Mammary epithelial cell (primary cell): ENCODE measurements around the gene CALML3.

Source experiments
- EZH2 ChIP-seq: IDR thresholded peaks from 2 replicates; pipeline ENCODE4 v1.6.1; 2012; ENCODE audit warnings: low read length, inconsistent platforms, borderline replicate concordance
- TF ChIP-seq, protein P1 (sequence below), 2 donors: IDR thresholded peaks in 1 of 2; conservative IDR thresholded peaks in 1 of 2; 2 replicates each; pipeline ENCODE4 v1.5.1; 2011 to 2012; ENCODE audit warnings: inconsistent platforms in 2 of 2, low read length in 2 of 2, mild to moderate bottlenecking in 2 of 2, control low read depth in 1 of 2, low read depth in 1 of 2; ENCODE audit not compliant: insufficient read depth in 1 of 2; ENCODE audit errors: extremely low read depth in 1 of 2

DNA sequence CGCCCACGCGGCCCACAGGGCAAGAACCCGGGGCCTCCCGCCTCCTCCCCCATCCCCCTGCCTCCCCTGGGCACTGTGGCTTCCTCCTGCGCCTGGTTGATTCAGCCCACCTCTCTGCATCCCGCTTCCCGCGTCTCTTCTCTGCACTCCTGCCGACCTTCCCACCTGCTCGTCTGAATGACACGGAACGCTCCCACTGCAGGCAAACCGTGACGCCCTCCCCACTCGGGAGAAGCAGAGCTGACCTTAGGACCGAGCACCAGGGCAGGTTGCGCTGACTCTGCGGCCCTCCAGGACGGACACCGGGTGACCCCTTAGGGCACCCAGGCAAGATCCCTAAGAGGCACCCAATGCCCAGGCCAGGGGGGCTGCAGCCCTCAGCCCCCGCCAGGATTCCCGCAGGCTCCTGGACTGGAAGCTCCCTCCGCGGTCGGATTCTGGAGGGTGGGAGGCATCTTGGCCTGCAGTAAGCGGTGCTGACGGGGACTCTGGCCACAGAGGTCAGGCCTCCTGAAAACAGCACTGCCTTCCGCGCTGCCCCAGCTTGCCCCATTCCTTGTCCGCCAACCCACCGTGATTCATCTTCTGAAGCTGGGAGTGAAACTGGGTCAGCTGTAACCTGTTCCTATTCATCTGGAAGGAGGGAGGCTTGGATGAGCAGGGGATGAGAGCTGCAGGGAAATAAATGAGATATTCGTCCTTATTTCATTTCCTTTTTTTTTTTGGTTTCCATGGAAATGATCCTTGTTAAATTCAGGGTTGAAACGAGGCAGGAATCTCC lies 990 bp downstream of the CALML3 start:
- TF ChIP-seq, protein P1, sequence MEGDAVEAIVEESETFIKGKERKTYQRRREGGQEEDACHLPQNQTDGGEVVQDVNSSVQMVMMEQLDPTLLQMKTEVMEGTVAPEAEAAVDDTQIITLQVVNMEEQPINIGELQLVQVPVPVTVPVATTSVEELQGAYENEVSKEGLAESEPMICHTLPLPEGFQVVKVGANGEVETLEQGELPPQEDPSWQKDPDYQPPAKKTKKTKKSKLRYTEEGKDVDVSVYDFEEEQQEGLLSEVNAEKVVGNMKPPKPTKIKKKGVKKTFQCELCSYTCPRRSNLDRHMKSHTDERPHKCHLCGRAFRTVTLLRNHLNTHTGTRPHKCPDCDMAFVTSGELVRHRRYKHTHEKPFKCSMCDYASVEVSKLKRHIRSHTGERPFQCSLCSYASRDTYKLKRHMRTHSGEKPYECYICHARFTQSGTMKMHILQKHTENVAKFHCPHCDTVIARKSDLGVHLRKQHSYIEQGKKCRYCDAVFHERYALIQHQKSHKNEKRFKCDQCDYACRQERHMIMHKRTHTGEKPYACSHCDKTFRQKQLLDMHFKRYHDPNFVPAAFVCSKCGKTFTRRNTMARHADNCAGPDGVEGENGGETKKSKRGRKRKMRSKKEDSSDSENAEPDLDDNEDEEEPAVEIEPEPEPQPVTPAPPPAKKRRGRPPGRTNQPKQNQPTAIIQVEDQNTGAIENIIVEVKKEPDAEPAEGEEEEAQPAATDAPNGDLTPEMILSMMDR (conservative IDR thresholded peaks at IDR 0.05 in 1 of 2, IDR thresholded peaks at IDR 0.05 in 1 of 2; ENCODE audit: extremely low read depth in 1 of 2, insufficient read depth in 1 of 2, low read depth in 1 of 2, low read length in 2 of 2) = no peak
- no peak for TF ChIP-seq EZH2
